LNCaP clone FGC (cell line): ENCODE data around the gene IGF2R.

Experiments used
- DNase-seq: peaks from one replicate; pipeline ENCODE4 v3.0.0-alpha.2; 2011; ENCODE audit warnings: low read depth
- H3K4me3 ChIP-seq: 2 replicates; pipeline ENCODE4 v1.5.1; 2011; ENCODE audit warnings: mild to moderate bottlenecking, low read depth, low read length, control low read depth
- TF ChIP-seq, protein P1 (sequence below): IDR thresholded peaks from 2 replicates; pipeline ENCODE4 v1.5.1; 2012; ENCODE audit warnings: mild to moderate bottlenecking; ENCODE audit not compliant: control insufficient read depth, insufficient read depth; ENCODE audit errors: extremely low read depth

IGF2R gene

DNA sequence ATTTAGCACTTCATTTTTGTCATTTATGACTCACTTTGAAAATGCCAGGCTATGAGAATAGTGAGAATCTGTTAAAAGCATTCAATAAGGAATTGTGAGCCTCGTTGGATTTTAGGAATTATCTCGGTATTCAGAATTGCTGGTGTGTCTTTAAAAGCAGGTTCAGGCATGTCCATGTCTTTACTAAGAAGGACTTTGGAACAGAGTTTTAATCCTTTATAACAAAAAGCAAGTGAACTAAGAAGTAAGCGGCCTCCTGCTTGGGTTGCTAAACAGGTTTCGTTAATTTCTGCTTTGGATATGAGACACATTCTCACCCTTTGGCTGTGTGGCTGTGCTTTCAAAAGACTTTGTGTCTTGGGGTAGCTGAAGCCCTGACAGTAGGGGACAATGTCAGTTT lies 74.9 kb downstream of the IGF2R start:
- H3K4me3 ChIP-seq: no peak overlapping the region
- no peak for DNase-seq
- TF ChIP-seq, protein P1, sequence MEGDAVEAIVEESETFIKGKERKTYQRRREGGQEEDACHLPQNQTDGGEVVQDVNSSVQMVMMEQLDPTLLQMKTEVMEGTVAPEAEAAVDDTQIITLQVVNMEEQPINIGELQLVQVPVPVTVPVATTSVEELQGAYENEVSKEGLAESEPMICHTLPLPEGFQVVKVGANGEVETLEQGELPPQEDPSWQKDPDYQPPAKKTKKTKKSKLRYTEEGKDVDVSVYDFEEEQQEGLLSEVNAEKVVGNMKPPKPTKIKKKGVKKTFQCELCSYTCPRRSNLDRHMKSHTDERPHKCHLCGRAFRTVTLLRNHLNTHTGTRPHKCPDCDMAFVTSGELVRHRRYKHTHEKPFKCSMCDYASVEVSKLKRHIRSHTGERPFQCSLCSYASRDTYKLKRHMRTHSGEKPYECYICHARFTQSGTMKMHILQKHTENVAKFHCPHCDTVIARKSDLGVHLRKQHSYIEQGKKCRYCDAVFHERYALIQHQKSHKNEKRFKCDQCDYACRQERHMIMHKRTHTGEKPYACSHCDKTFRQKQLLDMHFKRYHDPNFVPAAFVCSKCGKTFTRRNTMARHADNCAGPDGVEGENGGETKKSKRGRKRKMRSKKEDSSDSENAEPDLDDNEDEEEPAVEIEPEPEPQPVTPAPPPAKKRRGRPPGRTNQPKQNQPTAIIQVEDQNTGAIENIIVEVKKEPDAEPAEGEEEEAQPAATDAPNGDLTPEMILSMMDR: no peak

DNA sequence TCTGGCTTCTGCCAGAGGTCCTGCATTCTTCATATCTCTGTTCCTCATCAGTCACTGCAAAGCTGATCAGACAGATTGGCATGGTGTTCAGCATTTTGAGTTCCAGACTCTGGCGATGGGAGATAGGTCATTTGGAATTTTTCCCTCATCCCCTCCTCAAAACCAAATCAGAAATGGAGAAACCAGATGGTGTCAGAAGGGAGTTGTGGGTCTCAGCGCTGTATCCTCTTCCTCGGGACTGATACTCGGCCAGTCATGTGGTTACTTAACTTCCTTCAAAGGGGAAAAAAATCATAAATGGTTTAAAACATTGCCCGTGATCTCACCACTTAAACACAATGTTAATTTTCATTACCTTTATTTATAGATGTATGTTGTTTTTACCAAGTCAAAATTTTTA lies 75.8 kb downstream of the IGF2R start:
- no peak for DNase-seq
- TF ChIP-seq, protein P1: no peak
- H3K4me3 ChIP-seq: no peak overlapping the region

DNA sequence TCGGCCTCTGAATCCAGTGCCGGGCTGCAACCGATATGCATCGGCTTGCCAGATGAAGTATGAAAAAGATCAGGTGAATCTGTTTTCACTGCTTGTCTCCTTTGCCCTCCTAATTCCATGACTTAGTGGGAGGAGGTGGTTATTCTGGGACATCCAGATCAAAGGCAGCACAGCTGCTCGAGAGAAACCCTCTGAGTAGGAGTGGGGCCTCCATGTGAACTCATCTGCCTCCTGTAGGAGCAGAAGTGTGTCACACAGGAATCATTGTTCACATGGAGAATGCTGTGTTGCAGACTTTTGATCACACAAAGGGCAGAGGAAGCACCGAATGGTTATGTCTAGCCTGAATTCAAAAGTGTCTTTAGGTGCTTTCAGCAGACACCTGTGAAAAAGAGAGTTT lies 79.6 kb downstream of the IGF2R start:
- DNase-seq: no peak
- TF ChIP-seq, protein P1: no peak
- no peak overlapping the region for H3K4me3 ChIP-seq

DNA sequence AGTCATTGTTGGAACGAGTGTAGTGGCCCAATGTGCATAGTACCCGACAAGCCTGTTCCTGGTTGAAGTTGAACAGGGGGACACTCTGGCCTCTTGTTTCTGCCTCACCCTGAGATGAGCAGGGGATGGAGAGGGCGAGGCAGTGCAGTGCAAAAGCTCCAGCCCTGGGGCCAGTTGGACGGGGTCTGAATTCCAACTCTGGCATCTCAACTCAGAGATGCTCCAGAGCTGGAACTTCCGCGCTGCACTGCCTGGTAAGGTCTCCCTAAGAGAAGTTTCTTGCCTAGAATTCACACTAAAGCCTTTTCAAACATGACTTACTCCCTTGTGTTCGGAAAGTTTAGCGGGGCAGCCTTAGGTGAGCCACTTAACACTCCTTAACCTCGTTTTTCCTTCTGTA lies 80.5 kb downstream of the IGF2R start:
- DNase-seq: no peak
- TF ChIP-seq, protein P1: no peak
- no peak overlapping the region for H3K4me3 ChIP-seq

DNA sequence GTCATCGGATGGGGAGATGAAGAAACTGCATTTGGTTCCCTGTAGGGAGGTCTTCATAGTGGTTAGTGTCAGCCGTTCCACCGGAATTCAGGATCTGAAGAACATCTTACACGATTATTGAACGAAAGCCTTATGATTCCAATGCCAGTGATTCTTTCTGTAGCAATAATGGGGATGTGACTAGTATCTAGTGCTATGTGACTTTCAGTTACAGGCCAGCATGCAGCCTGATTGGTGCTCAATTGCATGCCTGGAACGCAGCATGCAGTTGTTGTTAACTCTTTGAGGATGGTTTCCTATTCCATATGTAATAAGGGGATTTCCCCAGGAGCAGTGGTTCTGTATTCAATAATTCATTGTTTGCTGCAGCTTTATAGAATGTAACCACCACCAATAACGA lies 81.1 kb downstream of the IGF2R start:
- no peak overlapping the region for H3K4me3 ChIP-seq
- no peak for DNase-seq
- TF ChIP-seq, protein P1: no peak

DNA sequence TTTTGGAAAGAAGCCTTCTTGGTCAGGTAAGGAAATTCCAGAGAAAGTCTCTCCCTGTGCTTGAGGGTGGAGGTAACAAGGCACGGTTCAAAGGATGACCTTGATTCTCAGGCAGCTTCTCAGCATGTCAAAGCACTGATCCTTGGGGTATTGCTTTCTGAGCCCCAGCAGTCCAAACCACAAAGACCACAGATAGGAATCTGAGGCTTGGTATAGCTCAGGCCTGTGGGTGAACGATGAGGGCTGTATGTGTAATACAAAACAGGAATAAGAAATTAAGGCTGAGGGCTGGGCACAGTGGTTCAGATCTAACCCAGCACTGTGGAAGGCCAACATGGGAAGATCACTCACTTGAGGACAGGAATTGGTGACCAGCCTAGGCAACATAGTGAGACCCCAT lies 82.5 kb downstream of the IGF2R start:
- TF ChIP-seq, protein P1: no peak
- no peak for DNase-seq
- no peak overlapping the region for H3K4me3 ChIP-seq

DNA sequence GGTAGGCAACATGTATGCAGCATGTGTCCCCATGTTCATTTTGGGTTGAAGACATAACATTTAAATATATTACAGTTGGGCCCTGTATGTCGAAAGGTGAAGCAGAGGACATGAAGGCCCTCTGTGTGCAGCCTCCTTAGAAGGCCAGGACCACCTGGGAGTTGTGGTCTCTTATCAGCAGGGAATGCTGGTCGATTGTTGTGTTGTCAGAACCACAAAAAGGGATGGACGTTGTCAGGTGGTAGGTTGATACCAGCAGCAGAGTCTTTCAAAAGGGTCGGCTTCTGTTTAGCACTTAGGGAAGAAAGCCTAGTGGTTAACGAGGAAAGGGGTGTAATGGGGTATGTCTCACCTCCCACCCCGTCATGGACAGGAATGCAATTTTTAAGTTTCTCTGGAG lies 85.4 kb downstream of the IGF2R start:
- no peak overlapping the region for H3K4me3 ChIP-seq
- TF ChIP-seq, protein P1: no peak
- DNase-seq: no peak
